H1 (cell line): ENCODE results near the gene TPSAB1. TPM values are rescaled to one million over a fixed set of nuclear protein-coding genes. Genes with fewer than 3 reads are reported as not detected.

ENCODE experiments used
- CTCF ChIA-PET: fragments of 300-600 bp; sonication (Branson Sonifier 250); formaldehyde crosslinking; loops from one replicate; lab custom pipeline; 2021; ENCODE audit not compliant: partially characterized antibody; lab: Charles Lee
- POLR2A ChIA-PET: fragments of 300-600 bp; sonication (Branson Sonifier 250); formaldehyde crosslinking; loops from one replicate; lab custom pipeline; 2021; ENCODE audit warnings: inconsistent platforms; ENCODE audit not compliant: partially characterized antibody; lab: Charles Lee
- DNase-seq, 2 experiments: peaks; one replicate each; pipeline versions ENCODE4 v3.0.0 to v3.0.0-alpha.2; 2010 to 2022; ENCODE audit warnings: low spot score in 2 of 2, low read depth in 1 of 2, mixed read lengths in 1 of 2
- FAIRE-seq: peaks from 2 replicates; lab custom pipeline; 2011; peaks lifted over from hg19 to GRCh38; lab: Jason Lieb, UNC
- H2AFZ ChIP-seq: 2 replicates; pipeline ENCODE4 v1.8.1; 2012; ENCODE audit warnings: low read length, inconsistent platforms
- H2AK5ac ChIP-seq: 2 replicates; pipeline ENCODE4 v1.6.1; 2013; ENCODE audit warnings: low read depth, low read length
- H2BK120ac ChIP-seq: replicated peaks from 2 replicates; pipeline ENCODE3; 2013; ENCODE audit warnings: low read depth, low read length, inconsistent platforms
- H2BK12ac ChIP-seq: 2 replicates; pipeline ENCODE4 v1.6.1; 2013; ENCODE audit warnings: low read depth, low read length
- H2BK15ac ChIP-seq: 2 replicates; pipeline ENCODE4 v1.6.1; 2013; ENCODE audit warnings: low read length
- H2BK20ac ChIP-seq: 2 replicates; pipeline ENCODE4 v1.6.1; 2013; ENCODE audit warnings: low read length
- H2BK5ac ChIP-seq: 2 replicates; pipeline ENCODE4 v1.6.1; 2013; ENCODE audit warnings: low read depth, low read length
- H3K14ac ChIP-seq: 2 replicates; pipeline ENCODE4 v1.6.1; 2013; ENCODE audit warnings: inconsistent platforms; ENCODE audit not compliant: insufficient read length
- H3K18ac ChIP-seq: 2 replicates; pipeline ENCODE4 v1.6.1; 2013; ENCODE audit warnings: low read length; ENCODE audit errors: extremely low read depth
- H3K23ac ChIP-seq: 2 replicates; pipeline ENCODE4 v1.6.1; 2013; ENCODE audit warnings: inconsistent platforms; ENCODE audit not compliant: insufficient read length
- H3K23me2 ChIP-seq: 2 replicates; pipeline ENCODE4 v1.6.1; 2013; ENCODE audit warnings: low read depth, low read length
- H3K27ac ChIP-seq: 2 replicates; pipeline ENCODE4 v1.6.1; 2011; ENCODE audit warnings: low read depth, low read length, inconsistent platforms
- H3K27me3 ChIP-seq, 4 experiments: replicated peaks in 1 of 4; 1 replicate in 1 of 4; 2 replicates in 3 of 4; pipeline versions ENCODE4 v1.6.1 to v1.8.1; 2011 to 2013; ENCODE audit warnings: low read length in 3 of 4, mild to moderate bottlenecking in 3 of 4, inconsistent platforms in 2 of 4, mixed read lengths in 2 of 4, moderate library complexity in 1 of 4; ENCODE audit not compliant: control insufficient read depth in 3 of 4, insufficient read depth in 3 of 4; ENCODE audit errors: extremely low read depth in 1 of 4
- H3K36me3 ChIP-seq, 4 experiments: 2 replicates each; pipeline versions ENCODE4 v1.6.1 to v1.8.1; 2011 to 2013; ENCODE audit warnings: mild to moderate bottlenecking in 4 of 4, low read length in 3 of 4, moderate library complexity in 2 of 4, control low read depth in 1 of 4, inconsistent platforms in 1 of 4; ENCODE audit not compliant: insufficient read depth in 4 of 4, control insufficient read depth in 2 of 4
- H3K4ac ChIP-seq: replicated peaks from 2 replicates; pipeline ENCODE3; 2013; ENCODE audit warnings: low read length, low read depth, mixed read lengths, inconsistent platforms; ENCODE audit not compliant: insufficient read length
- H3K4me1 ChIP-seq, 4 experiments: replicated peaks in 1 of 4; 1 replicate in 1 of 4; 2 replicates in 3 of 4; pipeline versions ENCODE4 v1.6.1 to v1.8.1; 2011 to 2013; ENCODE audit warnings: low read length in 3 of 4, inconsistent platforms in 2 of 4, mixed read lengths in 1 of 4; ENCODE audit not compliant: insufficient read depth in 4 of 4, control insufficient read depth in 3 of 4
- H3K4me2 ChIP-seq, 2 experiments: 2 replicates each; pipeline versions ENCODE4 v1.6.1 to v1.8.1; 2011 to 2013; ENCODE audit warnings: low read depth in 2 of 2, low read length in 2 of 2, control low read depth in 1 of 2, inconsistent platforms in 1 of 2, mild to moderate bottlenecking in 1 of 2; ENCODE audit not compliant: insufficient read depth in 1 of 2
- H3K4me3 ChIP-seq, 4 experiments: fragments of 200-600, 300-600 bp in 1 of 4; sonication (generic), shearing (Covaris generic), sonication (Bioruptor Twin) in 1 of 4; 2 replicates each; pipeline versions ENCODE4 v1.5.1 to v1.8.1; 2011 to 2016; ENCODE audit warnings: low read length in 4 of 4, low read depth in 3 of 4, control low read depth in 2 of 4, inconsistent platforms in 2 of 4, mild to moderate bottlenecking in 2 of 4, mixed read lengths in 1 of 4, moderate library complexity in 1 of 4; ENCODE audit not compliant: insufficient read depth in 2 of 4; ENCODE audit errors: extremely low read depth in 1 of 4
- H3K56ac ChIP-seq: replicated peaks from 2 replicates; pipeline ENCODE3; 2013; ENCODE audit warnings: low read depth, mild to moderate bottlenecking, mixed read lengths, low read length, inconsistent platforms; ENCODE audit not compliant: insufficient read length
- H3K79me1 ChIP-seq: 2 replicates; pipeline ENCODE4 v1.6.1; 2013; ENCODE audit warnings: low read depth, low read length, control low read depth
- H3K79me2 ChIP-seq, 2 experiments: 2 replicates each; pipeline versions ENCODE4 v1.6.1 to v1.8.1; 2012 to 2013; ENCODE audit warnings: low read length in 2 of 2, mild to moderate bottlenecking in 2 of 2, inconsistent platforms in 1 of 2; ENCODE audit not compliant: insufficient read depth in 2 of 2, control insufficient read depth in 1 of 2
- H3K9ac ChIP-seq, 4 experiments: replicated peaks in 1 of 4; 1 replicate in 1 of 4; 2 replicates in 3 of 4; pipeline versions ENCODE4 v1.6.1 to v1.8.1; 2011 to 2013; ENCODE audit warnings: low read depth in 3 of 4, low read length in 3 of 4, control low read depth in 2 of 4, mild to moderate bottlenecking in 2 of 4, moderate library complexity in 2 of 4, inconsistent platforms in 1 of 4; ENCODE audit errors: extremely low read depth in 1 of 4
- H3K9me3 ChIP-seq, 2 experiments: 2 replicates each; pipeline versions ENCODE4 v1.6.1 to v1.8.1; 2012 to 2013; ENCODE audit warnings: mild to moderate bottlenecking in 2 of 2, moderate library complexity in 2 of 2, control low read depth in 1 of 2, inconsistent platforms in 1 of 2, low read depth in 1 of 2, low read length in 1 of 2, mixed read lengths in 1 of 2; ENCODE audit not compliant: insufficient read depth in 2 of 2
- H4K20me1 ChIP-seq, 2 experiments: replicated peaks in 1 of 2; 2 replicates each; pipeline versions ENCODE3 to v1.8.1; 2011 to 2013; ENCODE audit warnings: inconsistent platforms in 2 of 2, low read length in 2 of 2, mild to moderate bottlenecking in 1 of 2; ENCODE audit not compliant: insufficient read depth in 2 of 2, control insufficient read depth in 1 of 2
- H4K5ac ChIP-seq: 2 replicates; pipeline ENCODE4 v1.6.1; 2013; ENCODE audit warnings: low read length, low read depth, mixed read lengths, inconsistent platforms; ENCODE audit not compliant: insufficient read length
- H4K8ac ChIP-seq: 2 replicates; pipeline ENCODE4 v1.8.0; 2013; ENCODE audit warnings: mild to moderate bottlenecking, moderate library complexity, low read length, inconsistent platforms; ENCODE audit not compliant: insufficient read depth; ENCODE audit errors: extremely low read depth
- H4K91ac ChIP-seq: replicated peaks from 2 replicates; pipeline ENCODE3; 2013; ENCODE audit warnings: low read length, mixed read lengths, inconsistent platforms; ENCODE audit not compliant: insufficient read length
- ASH2L ChIP-seq: fragments of 200-600, 300-600 bp; sonication (generic); IDR thresholded peaks from one replicate; pipeline ENCODE4 v1.7.1; 2017; ENCODE audit warnings: low read length
- GABPA ChIP-seq: IDR thresholded peaks from 2 replicates; pipeline ENCODE4 v1.6.1; 2011; ENCODE audit warnings: mild to moderate bottlenecking, low read length, moderate library complexity, borderline replicate concordance; ENCODE audit not compliant: insufficient read depth
- RAD21 ChIP-seq, 2 experiments: IDR thresholded peaks in 1 of 2; conservative IDR thresholded peaks in 1 of 2; 2 replicates each; pipeline ENCODE4 v1.6.1; 2011; ENCODE audit warnings: low read depth in 2 of 2, low read length in 2 of 2, improper control_type of control experiment in 1 of 2, inconsistent platforms in 1 of 2, mild to moderate bottlenecking in 1 of 2, moderate library complexity in 1 of 2
- RFX5 ChIP-seq: IDR thresholded peaks from 2 replicates; pipeline ENCODE4 v1.6.1; 2011; ENCODE audit warnings: low read depth, low read length, improper control_type of control experiment, borderline replicate concordance
- RNF2 ChIP-seq: fragments of 200-900, 300-1000 bp; sonication (generic); IDR thresholded peaks from 2 replicates; pipeline ENCODE4 v1.7.1; 2016; ENCODE audit warnings: borderline replicate concordance, low read depth, mild to moderate bottlenecking, antibody characterized with exemption, low read length; ENCODE audit not compliant: poor library complexity, severe bottlenecking; ENCODE audit errors: missing control alignments
- WGBS, 2 experiments: shearing (Covaris generic) in 1 of 2; methylation state at CpG; one replicate each; pipeline versions ENCODE4 v1.1.6 to v1.1.7; 2013 to 2015; ENCODE audit warnings: low lambda C conversion rate in 2 of 2, mixed read lengths in 2 of 2, inconsistent platforms in 1 of 2, low coverage in 1 of 2, missing lambda C conversion rate in 1 of 2; ENCODE audit not compliant: insufficient replicate concordance in 2 of 2, insufficient coverage in 1 of 2, insufficient read length in 1 of 2; ENCODE audit errors: extremely low coverage in 1 of 2, missing lambda C conversion rate in 1 of 2; 5-methylcytosine and 5-hydroxymethylcytosine counted together
- polyA plus RNA-seq, 7 experiments: library from polyadenylated mRNA; depleted of rRNA in 3 of 7; stranded (reverse) in 5 of 7; unstranded in 2 of 7; fragments of >200 nt in 5 of 7; fragments of 200-250 nt in 2 of 7; gene quantifications; 1 replicate in 5 of 7; 2 replicates in 1 of 7; 4 replicates in 1 of 7; pipeline versions ENCODE4 v1.2.1 to v1.2.3, GENCODE V29; 2011 to 2013; ENCODE audit warnings: missing spikeins in 2 of 7, mixed read lengths in 2 of 7
- total RNA-seq: library from RNA; stranded (reverse); fragmentation: NEBNext Ultra II Directional; extraction: Animal tissue kit (Norgen Biotek cat#: 25700); gene quantifications from 2 replicates; pipeline ENCODE4 v1.2.1, GENCODE V29; 2021
- TF ChIP-seq, protein P1 (sequence below), 3 experiments: IDR thresholded peaks; 1 replicate in 2 of 3; 2 replicates in 1 of 3; pipeline versions ENCODE4 v1.5.1 to v1.6.1; 2011; ENCODE audit warnings: low read length in 3 of 3, mild to moderate bottlenecking in 3 of 3, inconsistent platforms in 2 of 3, low read depth in 1 of 3, moderate library complexity in 1 of 3; ENCODE audit not compliant: insufficient read depth in 1 of 3; ENCODE audit errors: control extremely low read depth in 1 of 3

Gene TPSAB1
- total and polyA plus RNA-seq, 2 of the 8 experiments (the other 6 are each of a cell fraction or from before 2014, with no cell fraction given): 0.09 TPM; not detected in 1

DNA sequence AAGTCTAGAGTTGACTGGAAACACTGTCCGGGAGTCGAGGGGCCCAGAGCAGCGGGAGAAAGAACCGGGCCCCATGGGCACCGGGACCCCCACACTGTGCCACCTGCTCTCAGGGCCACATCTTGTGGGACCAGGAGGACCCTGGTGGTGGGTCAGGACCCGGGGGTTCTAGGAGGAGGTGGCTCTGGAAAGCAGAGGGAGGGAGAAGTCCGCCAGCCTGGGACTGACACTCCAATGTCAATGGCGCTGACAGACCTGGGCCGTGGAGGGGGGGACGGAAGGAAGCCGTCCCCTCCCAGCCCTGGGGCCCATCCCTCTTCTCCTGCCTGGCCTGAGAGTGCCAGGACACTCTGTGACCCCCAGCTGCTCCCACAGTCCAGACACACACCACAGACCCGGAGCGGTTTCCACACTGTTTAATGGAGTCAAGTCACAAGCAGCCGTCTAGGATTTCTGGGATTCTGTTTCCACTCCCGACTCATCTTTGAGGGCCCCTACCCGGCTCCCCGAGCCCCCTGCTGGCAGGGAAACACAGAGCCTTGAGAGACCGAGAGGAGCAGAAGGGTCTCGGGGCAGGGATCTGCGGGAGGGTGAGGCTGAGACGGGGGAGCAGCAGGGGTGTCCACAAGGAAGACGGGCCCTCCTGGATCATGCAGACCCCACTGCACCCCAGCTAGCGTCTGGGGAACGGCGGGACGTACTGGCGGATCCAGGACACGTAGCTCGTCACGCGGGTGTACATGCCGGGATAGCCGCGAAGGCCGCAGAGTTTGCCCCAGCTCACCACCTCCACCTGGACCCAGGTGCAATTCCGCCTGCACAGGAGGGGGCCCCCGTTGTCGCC lies 45.4 kb downstream of the TPSAB1 start:
- Histone ChIP-seq H3K27ac (no peak overlapping the region), H4K8ac (peak overlapping the region; percentile 7; the same call in 1 of the 2 replicates), H3K79me2 (no peaks in the 10 kb centered on the region), H3K9me3 (no peaks in the 10 kb centered on the region), H2BK120ac (no peak overlapping the region), H3K23ac (no peak overlapping the region), H3K18ac (no peak overlapping the region; the same call in none of the 2 replicates), H3K36me3 (no peaks in the 10 kb centered on the region), H4K5ac (no peak overlapping the region), H2BK15ac (no peak overlapping the region), H3K14ac (no peak overlapping the region), H3K4me3 (no peak overlapping the region), H3K79me1 (no peaks in the 10 kb centered on the region), H4K20me1 (no peaks in the 10 kb centered on the region), H2BK5ac (no peak overlapping the region), H3K4me2 (no peak overlapping the region), H3K23me2 (peaks cover 3% of the 10 kb centered on the region; the same call in 1 of the 2 replicates)
- no peak for FAIRE-seq
- 82% methylated on average over 35 of the region's 38 CpGs; no CpG with 5 or more reads in 1 of the 2 experiments for WGBS, 2 experiments
- TF ChIP-seq GABPA (no peak), RFX5 (no peak), RAD21 (IDR thresholded peaks at IDR 0.05 in 1 of 2, conservative IDR thresholded peaks at IDR 0.05 in 1 of 2; ENCODE audit: low read depth in 2 of 2, low read length in 2 of 2) (peak in 1 of 2 experiments; percentile 30; a peak in 1 of 4 replicates), ASH2L (no peak), RNF2 (no peak)
- TF ChIP-seq, protein P1, sequence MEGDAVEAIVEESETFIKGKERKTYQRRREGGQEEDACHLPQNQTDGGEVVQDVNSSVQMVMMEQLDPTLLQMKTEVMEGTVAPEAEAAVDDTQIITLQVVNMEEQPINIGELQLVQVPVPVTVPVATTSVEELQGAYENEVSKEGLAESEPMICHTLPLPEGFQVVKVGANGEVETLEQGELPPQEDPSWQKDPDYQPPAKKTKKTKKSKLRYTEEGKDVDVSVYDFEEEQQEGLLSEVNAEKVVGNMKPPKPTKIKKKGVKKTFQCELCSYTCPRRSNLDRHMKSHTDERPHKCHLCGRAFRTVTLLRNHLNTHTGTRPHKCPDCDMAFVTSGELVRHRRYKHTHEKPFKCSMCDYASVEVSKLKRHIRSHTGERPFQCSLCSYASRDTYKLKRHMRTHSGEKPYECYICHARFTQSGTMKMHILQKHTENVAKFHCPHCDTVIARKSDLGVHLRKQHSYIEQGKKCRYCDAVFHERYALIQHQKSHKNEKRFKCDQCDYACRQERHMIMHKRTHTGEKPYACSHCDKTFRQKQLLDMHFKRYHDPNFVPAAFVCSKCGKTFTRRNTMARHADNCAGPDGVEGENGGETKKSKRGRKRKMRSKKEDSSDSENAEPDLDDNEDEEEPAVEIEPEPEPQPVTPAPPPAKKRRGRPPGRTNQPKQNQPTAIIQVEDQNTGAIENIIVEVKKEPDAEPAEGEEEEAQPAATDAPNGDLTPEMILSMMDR (IDR thresholded peaks at IDR 0.05; ENCODE audit: control extremely low read depth in 1 of 3, insufficient read depth in 1 of 3, low read depth in 1 of 3, low read length in 3 of 3): peak; percentile 6 to 25 (median 21); a peak in 3 of 4 replicates
- TF ChIP-seq, all 59 proteins: peak for 2
- ChIA-PET POLR2A (interaction anchor here (1.2 kb wide), 1 partner anchor 19 kb away, joined by 3 read pairs; no protein-coding TSS in a partner anchor), CTCF (interaction anchor here (0.7 to 1.7 kb wide), 4 partner anchors 8 to 15 kb away, joined by 3 to 6 read pairs (median 6); no protein-coding TSS in a partner anchor)
- H3K27me3 ChIP-seq: peaks cover 5 to 29% (median 20%) of the 10 kb centered on the region in 4 experiments
- no peak overlapping the region for H2BK12ac ChIP-seq
- H4K91ac ChIP-seq: no peak overlapping the region
- no peak overlapping the region for H2AFZ ChIP-seq
- H2BK20ac ChIP-seq: no peak overlapping the region
- peaks cover 3 to 25% (median 19%) of the 10 kb centered on the region in 4 experiments; a peak in 6 of 7 replicates for H3K4me1 ChIP-seq
- H3K56ac ChIP-seq: no peak overlapping the region
- no peak for DNase-seq
- no peak overlapping the region for H3K4ac ChIP-seq
- H3K9ac ChIP-seq: no peak overlapping the region
- H2AK5ac ChIP-seq: no peak overlapping the region
